A673 (cell line): ENCODE measurements around the gene NARF. TPM values are rescaled to one million over a fixed set of nuclear protein-coding genes. Genes with fewer than 3 reads are reported as not detected.

Experiments
- BruUV-seq: library from RNA; stranded (reverse); fragments of 400-500 nt; replicated peaks from 2 replicates; lab custom pipeline; 2021; lab: Mats Ljungman, UMichigan
- CTCF ChIA-PET: fragments of 300-600 bp; sonication (Branson Sonifier 250); formaldehyde crosslinking; loops from one replicate; lab custom pipeline; 2022; ENCODE audit warnings: antibody characterized with exemption; lab: Charles Lee
- POLR2A ChIA-PET: fragments of 300-600 bp; sonication (Branson Sonifier 250); formaldehyde crosslinking; loops from one replicate; lab custom pipeline; 2022; ENCODE audit warnings: antibody characterized with exemption; ENCODE audit not compliant: low non-redundant PET; lab: Charles Lee
- DNase-seq: peaks from one replicate; pipeline ENCODE4 v3.0.0-alpha.2; 2015; ENCODE audit warnings: low spot score
- H3K27ac ChIP-seq: fragments of 200-600 bp; sonication (generic); 2 replicates; pipeline ENCODE4 v1.5.1; 2016; ENCODE audit warnings: mixed run types, low read depth, mild to moderate bottlenecking, mixed read lengths, antibody characterized with exemption, low read length; ENCODE audit not compliant: poor library complexity, severe bottlenecking
- H3K27me3 ChIP-seq: fragments of 200-600 bp; sonication (generic); replicated peaks from 2 replicates; pipeline ENCODE4 v1.6.1; 2017; ENCODE audit warnings: mixed run types, low read depth, mild to moderate bottlenecking, mixed read lengths, antibody characterized with exemption, low read length; ENCODE audit not compliant: insufficient read depth, poor library complexity
- H3K36me3 ChIP-seq: fragments of 200-600 bp; sonication (generic); 2 replicates; pipeline ENCODE4 v1.6.1; 2016; ENCODE audit warnings: mixed run types, mild to moderate bottlenecking, mixed read lengths, antibody characterized with exemption, low read length; ENCODE audit not compliant: insufficient read depth, poor library complexity, severe bottlenecking
- H3K4me1 ChIP-seq: fragments of 200-600 bp; sonication (generic); 2 replicates; pipeline ENCODE4 v1.6.1; 2017; ENCODE audit warnings: mixed run types, mild to moderate bottlenecking, mixed read lengths, antibody characterized with exemption, low read length; ENCODE audit not compliant: insufficient read depth, poor library complexity, severe bottlenecking
- H3K4me3 ChIP-seq: fragments of 200-600 bp; sonication (generic); 2 replicates; pipeline ENCODE4 v1.5.1; 2016; ENCODE audit warnings: low read depth, mixed run types, mild to moderate bottlenecking, mixed read lengths, low read length; ENCODE audit not compliant: poor library complexity, severe bottlenecking
- H3K9me3 ChIP-seq: fragments of 200-600 bp; sonication (generic); 2 replicates; pipeline ENCODE4 v1.6.1; 2016; ENCODE audit warnings: mixed run types, low read depth, mild to moderate bottlenecking, mixed read lengths, antibody characterized with exemption, low read length; ENCODE audit not compliant: poor library complexity, severe bottlenecking
- CTCF ChIP-seq: fragments of 300-800, 200-600 bp; sonication (generic); conservative IDR thresholded peaks from 2 replicates; pipeline ENCODE4 v1.5.1; 2017; ENCODE audit warnings: low read depth, mild to moderate bottlenecking, antibody characterized with exemption, low read length, moderate library complexity, mixed read lengths
- EZH2 ChIP-seq: fragments of 200-600 bp; sonication (generic); IDR thresholded peaks from 2 replicates; pipeline ENCODE4 v1.6.1; 2017; ENCODE audit warnings: borderline replicate concordance, low read depth, mild to moderate bottlenecking, mixed read lengths, antibody characterized with exemption, low read length; ENCODE audit not compliant: poor library complexity, severe bottlenecking
- intact Hi-C: fragments of 100-400 bp; cut with micrococcal nuclease; formaldehyde crosslinking; loops from one replicate; pipeline ENCODE4 v1.10.0; 2022; ENCODE audit not compliant: unreplicated experiment
- total RNA-seq: library from RNA; stranded (reverse); gene quantifications from 2 replicates; pipeline ENCODE4 v1.2.3, GENCODE V29; 2021

Gene NARF
- total RNA-seq, 1 experiment from 2014 or later = 74.1 TPM

GRCh38 chr17:82491196-82491530, 32.6 kb downstream of the NARF start:
- TF ChIP-seq EZH2 (no peak), CTCF (no peak)
- H3K36me3 ChIP-seq = peaks cover 8% of the 10 kb centered on the region
- H3K27me3 ChIP-seq = no peaks in the 10 kb centered on the region
- no peak overlapping the region for H3K4me3 ChIP-seq
- ChIA-PET CTCF (no interaction called here), POLR2A (no interaction called here)
- intact Hi-C loops = no loop called here
- H3K4me1 ChIP-seq = no peaks in the 10 kb centered on the region
- no TSS peak for BruUV-seq
- no peaks in the 10 kb centered on the region for H3K9me3 ChIP-seq
- DNase-seq = no peak
- no peak overlapping the region for H3K27ac ChIP-seq

GRCh38 chr17:82491533-82491932, 33.0 kb downstream of the NARF start:
- no peaks in the 10 kb centered on the region for H3K9me3 ChIP-seq
- H3K27ac ChIP-seq = no peak overlapping the region
- no peaks in the 10 kb centered on the region for H3K4me1 ChIP-seq
- ChIA-PET POLR2A (no interaction called here), CTCF (no interaction called here)
- H3K27me3 ChIP-seq = no peaks in the 10 kb centered on the region
- peaks cover 4% of the 10 kb centered on the region for H3K36me3 ChIP-seq
- TF ChIP-seq CTCF (no peak), EZH2 (no peak)
- H3K4me3 ChIP-seq = no peak overlapping the region
- intact Hi-C loops = no loop called here
- DNase-seq = no peak
- BruUV-seq = no TSS peak

GRCh38 chr17:82492643-82493225, 34.2 kb downstream of the NARF start:
- intact Hi-C loops = no loop called here
- Histone ChIP-seq H3K27ac (no peak overlapping the region), H3K4me1 (no peaks in the 10 kb centered on the region), H3K36me3 (no peaks in the 10 kb centered on the region), H3K9me3 (no peaks in the 10 kb centered on the region), H3K27me3 (no peaks in the 10 kb centered on the region), H3K4me3 (no peak overlapping the region)
- CTCF ChIA-PET = no interaction called here
- POLR2A ChIA-PET = no interaction called here
- no peak for DNase-seq
- BruUV-seq = no TSS peak
- TF ChIP-seq EZH2 (no peak), CTCF (no peak)
